GM21717 (cell line): ENCODE measurements around the gene OR10G2.
"Not testable (repeated sequence)": the region's sequence is repeated elsewhere in the genome, so short reads cannot be mapped to it uniquely, and the experiment has no call there.

Experiments used
- ATAC-seq: cut with Tn5 transposase; IDR thresholded peaks from one replicate; pipeline ENCODE4 v1.9.1; 2021; ENCODE audit warnings: mild to moderate bottlenecking, moderate library complexity; ENCODE audit not compliant: unreplicated experiment

Gene OR10G2, protein sequence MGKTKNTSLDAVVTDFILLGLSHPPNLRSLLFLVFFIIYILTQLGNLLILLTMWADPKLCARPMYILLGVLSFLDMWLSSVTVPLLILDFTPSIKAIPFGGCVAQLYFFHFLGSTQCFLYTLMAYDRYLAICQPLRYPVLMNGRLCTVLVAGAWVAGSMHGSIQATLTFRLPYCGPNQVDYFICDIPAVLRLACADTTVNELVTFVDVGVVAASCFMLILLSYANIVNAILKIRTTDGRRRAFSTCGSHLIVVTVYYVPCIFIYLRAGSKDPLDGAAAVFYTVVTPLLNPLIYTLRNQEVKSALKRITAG

DNA sequence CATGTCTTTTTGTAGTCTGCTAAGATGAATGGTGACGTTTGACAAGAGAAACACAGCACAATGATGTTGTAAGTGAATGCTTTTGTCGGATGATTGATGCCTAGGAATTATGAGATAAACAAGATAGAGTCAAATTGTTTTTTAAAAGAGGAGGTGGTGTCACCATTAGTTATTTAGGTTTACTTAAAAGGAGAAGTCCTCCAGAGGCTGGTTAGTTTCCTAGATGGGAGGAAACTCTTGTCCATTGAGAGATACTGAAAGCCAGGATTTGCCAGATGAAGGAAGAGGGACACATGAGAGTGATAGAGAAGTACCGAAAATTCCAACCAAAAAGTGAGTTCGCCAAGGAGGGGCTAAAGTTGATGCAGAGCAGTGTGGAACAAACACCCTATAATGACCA is at the start of gene OR10G2:
TSS of gene OR10G2 (minus strand) at position 101 of the 400 bp plus-strand sequence. CDS start at position 3, 98 bp downstream.
- ATAC-seq: no peak

- ATAC-seq: no peak
These were observed 45.3 kb upstream of the OR10G2 start for GRCh38 chr14:21680072-21680471.

GRCh38 chr14:21675566-21675965 is 40.8 kb upstream of the OR10G2 start:
- no peak for ATAC-seq

DNA sequence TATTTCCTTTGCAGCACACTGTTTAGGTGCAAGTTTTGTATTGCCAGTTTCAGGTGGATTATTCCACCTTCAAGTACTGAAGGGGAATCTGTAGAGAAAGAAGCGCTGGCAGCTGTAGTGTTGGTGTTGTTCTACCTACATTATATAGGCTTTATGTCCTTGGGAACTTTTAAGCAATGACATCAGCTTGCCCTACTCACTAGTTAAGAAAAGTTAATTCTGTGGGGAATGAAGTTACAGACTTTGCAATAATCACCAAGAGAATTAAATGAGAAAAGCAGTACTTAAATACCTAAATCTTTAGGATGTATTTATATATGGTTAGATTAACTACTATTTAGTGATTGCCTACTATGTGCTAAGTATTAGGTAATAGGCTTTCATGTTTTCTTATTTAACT is 39.0 kb upstream of the OR10G2 start, which contains the start of gene OR4E1:
TSS of gene OR4E1 (minus strand) at position 101 of the 400 bp plus-strand sequence. CDS start 2,883 bp downstream, outside the sequence.
- no peak for ATAC-seq

DNA sequence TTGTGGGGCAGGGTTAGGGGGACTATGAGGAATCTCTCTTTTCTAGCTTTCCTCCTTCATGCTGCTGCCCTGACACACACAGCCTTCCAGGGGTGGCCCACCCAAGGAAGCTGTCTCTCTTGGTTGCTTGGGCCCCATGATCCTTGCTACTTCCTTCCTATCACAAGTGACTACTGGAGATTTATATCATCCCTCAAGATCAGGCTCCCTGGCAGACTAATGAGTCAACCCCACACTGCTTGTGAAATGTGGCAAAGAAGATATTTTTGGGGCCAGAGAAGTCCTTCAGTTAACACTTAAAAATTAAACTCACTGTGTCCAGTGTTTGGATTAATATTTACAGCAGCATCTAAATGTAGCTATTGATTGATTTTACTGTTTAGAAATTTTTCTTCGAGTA is 37.4 kb upstream of the OR10G2 start:
- no peak for ATAC-seq

DNA sequence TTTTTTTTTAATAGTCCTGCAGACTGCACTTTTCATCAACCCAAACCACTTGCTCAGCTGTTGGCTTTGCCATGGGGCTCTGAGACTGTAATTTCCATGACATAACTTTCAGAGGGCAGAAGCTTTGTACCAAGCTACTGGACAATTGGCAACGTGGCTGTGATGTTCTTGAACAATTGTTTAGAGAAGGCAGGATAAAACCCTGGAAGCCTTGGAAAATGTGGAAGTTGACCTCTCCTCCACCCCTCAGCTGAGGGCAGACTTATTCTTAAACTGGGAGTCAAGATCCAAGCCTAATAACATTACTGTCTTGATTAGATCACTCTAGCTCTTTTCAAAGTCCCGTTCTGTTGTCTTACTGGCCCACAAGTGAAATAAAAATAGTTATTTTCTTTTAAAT is 36.6 kb upstream of the OR10G2 start:
- no peak for ATAC-seq

- ATAC-seq: no peak
These were observed 34.5 kb upstream of the OR10G2 start for GRCh38 chr14:21669284-21669683.

DNA sequence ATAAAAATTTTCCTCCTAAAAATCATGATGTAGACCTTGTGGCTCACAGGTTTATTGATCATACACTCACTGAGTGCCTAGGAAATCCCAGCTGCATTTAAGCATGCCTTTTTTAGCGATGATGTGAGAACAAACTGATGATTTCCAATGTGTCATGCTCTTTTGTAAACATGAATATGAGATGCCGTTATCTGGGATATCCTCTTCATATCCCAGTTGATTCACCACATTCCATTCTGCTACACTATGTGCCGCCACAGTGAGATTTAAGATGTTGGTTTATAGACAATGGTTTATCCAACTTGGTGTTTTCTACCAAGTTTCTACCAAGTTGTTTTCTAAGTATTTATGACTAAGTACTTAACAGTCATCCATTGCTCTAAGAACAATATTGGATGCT is 33.6 kb upstream of the OR10G2 start:
- ATAC-seq: no peak

DNA sequence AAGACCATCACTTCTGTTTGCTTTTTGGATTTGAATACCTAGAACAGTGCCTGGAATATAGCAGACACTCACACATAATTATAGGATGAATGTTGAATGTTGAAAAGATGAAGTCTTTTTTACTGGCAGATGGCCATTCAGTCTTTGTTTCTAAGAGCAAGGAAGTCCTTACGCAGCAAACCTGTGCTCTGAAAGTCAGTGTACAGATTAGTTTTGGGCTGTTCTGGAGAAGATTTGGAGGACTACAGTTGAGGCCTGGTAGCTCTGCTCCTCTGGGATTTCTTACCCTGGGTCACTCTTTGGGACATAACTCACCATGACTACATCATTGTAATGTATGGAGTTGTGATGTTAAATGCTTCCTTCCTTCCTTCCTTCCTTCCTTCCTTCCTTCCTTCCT is 22.2 kb upstream of the OR10G2 start:
- no peak for ATAC-seq

DNA sequence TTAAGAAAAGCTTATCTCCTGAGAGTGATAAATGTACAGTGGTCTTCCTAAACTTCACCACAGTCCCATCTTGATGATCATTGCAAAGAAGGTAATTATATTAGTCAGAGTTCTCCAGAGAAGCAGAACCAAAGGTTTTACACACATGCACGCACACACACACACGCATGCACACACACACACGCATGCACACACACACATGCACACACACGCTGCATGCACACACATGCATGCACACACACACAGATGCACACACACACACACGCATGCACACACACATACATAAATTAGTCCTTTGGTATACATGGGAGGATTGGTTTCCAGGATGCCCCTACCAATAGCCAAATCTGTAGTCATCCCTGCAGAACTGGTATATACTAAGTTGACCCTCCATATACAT is 19.5 kb upstream of the OR10G2 start:
- ATAC-seq: no peak

DNA sequence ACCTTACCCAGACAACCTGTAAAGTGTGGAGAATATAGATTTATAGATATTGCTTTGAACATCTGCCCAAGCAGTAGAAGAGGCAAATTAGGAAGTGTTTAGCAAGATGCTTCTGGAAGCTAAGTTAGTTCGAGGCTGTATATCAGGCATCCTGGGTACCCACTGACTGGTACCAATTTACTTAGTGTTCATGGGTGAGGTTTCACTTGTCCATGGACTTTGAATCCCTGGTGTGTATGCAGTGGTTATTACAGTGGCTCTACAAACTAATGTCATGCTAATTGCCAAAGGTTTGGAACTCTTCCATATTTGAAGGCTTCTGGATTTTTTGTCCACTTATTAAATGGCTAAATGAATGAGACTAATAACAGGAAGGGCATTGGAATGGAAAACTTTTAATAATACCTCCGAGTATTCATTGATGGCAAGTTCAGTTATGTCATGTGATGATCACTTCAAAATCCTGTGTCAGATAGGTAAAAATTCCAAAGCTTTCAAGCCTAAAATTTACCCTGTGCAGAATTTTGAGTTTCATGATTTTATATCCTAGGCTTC is 18.7 kb upstream of the OR10G2 start, which contains the start of gene OR4E2:
TSS of gene OR4E2 (plus strand) at position 505 of the 555 bp plus-strand sequence. CDS start 11,248 bp downstream, outside the sequence.
- no peak for ATAC-seq

- ATAC-seq: no peak
These were observed 17.6 kb upstream of the OR10G2 start for GRCh38 chr14:21652209-21652808.

DNA sequence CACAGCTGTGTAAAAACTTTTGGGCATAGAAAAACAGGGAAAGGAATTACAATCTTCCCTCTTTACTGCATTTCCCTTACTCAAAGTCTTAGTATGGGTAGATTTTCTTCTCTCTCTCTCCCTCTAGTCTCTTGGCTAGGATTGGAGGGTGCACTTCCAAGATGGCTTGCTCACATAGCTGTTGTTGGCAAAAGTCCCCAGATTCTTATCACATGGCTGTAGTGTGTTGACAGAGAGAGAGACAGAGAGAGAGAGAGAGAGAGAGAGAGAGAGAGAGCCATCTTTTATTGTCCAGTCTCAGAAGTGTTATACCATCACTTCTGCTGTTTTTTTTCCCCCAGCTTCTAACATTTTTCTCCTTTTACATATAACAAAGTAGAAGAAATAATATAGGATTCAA is 12.6 kb upstream of the OR10G2 start:
- ATAC-seq: no peak

GRCh38 chr14:21643407-21643806 is 8.7 kb upstream of the OR10G2 start:
- no peak for ATAC-seq

DNA sequence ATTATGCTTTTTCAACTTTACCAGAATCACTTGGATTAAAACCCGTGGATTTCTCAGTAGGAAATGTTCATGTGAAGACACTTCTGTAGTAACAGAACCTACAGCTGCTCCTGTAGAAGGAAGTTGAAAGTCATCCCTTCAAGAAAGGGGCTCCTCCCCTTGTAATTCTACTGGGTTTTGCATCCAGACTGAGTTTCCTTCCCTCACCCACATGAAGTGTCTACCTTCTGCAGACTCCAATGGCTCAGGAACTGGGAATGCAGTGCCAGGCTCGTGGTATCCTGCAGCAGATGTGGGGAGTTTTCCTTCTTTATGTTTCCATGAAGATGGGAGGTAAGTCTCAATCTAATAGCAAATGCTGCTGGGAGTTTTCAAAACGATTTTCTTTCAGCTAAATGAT is 7.9 kb upstream of the OR10G2 start:
- ATAC-seq: no peak

GRCh38 chr14:21631084-21631483 is 3.7 kb downstream of the OR10G2 start:
- ATAC-seq: no peak

DNA sequence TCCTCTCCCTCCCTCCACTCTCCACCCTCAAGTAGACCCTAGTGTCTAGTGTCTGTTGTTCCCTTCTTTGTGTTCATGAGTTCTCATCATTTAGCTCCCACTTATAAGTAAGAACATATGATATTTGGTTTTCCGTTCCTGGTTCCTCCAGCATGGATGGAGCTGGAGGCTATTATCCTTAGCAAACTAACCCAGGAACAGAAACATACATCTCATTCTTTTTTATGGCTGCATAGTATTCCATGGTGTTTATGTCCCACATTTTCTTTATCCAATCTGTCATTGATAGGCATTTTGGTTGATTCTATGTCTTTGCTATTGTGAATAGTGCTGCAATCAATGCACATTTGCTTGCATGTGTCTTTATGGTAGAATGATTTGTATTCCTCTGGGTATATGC is 4.2 kb downstream of the OR10G2 start:
- ATAC-seq: not testable (repeated sequence)

DNA sequence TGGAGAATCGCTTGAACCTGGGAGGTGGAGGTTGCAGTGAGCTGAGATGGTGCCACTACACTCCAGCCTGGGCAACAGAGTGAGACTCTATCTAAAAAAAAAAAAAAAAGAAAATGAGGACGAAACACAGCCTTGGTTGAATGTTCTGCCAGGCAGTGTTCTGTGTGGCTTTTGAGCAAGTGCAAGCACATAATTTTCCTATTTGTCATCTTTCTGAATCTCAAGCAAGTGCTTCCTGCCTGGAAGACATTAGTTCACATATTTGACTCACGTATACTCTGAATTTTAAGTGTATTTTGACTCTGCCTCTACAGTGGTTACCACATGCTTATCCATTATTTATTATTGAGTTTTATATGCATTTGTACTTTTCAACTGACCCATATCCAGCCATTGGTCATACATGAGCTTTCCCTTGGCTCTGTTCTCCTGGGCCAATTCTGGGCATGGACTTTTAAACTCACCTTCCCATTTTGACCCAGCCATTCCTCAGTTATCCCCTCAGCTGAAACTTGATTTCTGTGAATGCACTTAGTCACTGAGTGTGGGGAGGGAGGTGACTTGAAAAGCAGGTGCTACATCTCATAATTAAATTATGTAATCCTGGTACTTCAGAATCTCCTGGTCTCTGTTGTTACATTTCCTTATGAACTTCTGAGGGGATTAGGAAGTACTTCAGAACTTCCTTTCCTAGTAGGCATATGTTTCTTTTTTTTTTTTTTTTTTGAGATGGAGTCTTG is 8.1 kb downstream of the OR10G2 start:
- ATAC-seq: no peak

DNA sequence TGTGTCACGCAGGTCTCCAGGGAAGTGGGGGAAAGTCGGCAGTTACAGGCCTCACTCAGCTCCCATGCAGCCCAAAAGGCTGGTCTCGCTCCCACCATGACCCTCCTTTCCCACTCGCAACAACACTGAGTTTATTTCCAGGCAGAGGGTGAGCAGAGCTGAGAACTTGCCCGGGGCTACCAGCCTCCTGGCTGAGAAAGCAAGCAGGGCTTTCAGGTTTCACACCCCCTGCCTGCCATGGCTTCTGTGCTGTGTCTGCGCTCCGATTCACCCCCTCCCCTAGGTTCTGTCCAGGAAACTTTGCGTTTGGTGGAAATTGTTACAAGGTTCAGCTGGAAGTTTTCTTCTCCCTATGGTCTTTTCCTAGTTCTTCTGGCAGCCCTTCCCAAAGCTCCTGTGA is 17.1 kb downstream of the OR10G2 start:
- no peak for ATAC-seq

DNA sequence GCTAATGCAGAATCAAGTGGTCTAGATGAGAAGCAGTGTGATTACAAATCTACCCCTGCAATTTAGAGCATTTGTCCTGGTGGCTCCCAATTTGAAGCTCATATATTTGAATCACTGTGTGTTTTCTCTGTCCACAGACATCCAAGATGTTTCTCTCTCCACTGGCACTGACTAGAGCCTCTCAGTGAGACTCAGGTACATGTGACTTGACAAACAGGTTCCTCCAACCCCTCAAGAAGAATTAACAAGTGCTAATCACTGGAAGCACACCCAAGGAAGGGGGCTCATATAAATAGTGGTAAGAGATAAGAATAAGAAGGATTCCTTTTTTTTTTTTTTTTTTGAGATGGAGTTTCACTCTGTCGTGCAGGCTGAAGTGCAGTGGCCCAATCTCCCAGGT is 20.5 kb downstream of the OR10G2 start:
- no peak for ATAC-seq

DNA sequence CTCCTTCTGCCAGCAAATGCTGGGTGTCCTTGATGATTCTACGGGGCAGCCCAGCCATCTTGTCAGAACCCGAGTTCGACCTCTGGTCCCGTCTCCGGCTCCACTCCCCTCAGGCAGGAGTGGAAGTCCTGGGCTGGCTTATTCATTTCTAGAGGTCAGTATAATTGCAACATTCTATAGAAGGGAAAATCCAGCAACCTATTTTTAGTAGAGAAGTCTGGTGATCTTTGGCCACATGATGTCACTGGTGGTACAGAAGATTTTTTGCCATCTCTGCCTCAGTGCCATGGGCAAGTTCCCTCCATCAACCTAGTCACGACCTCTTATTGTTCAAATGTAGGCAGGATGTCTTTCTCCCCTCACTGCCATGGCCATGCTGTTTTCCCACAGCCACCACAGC is 22.4 kb downstream of the OR10G2 start:
- ATAC-seq: no peak
